AG20443 (cell line): ENCODE measurements around the gene RIMBP3C.
A peak's percentile ranks its signal among the peaks of the same experiment; 100 is the strongest.
"Not testable (repeated sequence)": the region's sequence is repeated elsewhere in the genome, so short reads cannot be mapped to it uniquely, and the experiment has no call there.

Source experiments
- DNase-seq: peaks from one replicate; pipeline ENCODE4 v3.0.0; 2012; ENCODE audit warnings: low spot score, mixed read lengths

Gene RIMBP3C

DNA sequence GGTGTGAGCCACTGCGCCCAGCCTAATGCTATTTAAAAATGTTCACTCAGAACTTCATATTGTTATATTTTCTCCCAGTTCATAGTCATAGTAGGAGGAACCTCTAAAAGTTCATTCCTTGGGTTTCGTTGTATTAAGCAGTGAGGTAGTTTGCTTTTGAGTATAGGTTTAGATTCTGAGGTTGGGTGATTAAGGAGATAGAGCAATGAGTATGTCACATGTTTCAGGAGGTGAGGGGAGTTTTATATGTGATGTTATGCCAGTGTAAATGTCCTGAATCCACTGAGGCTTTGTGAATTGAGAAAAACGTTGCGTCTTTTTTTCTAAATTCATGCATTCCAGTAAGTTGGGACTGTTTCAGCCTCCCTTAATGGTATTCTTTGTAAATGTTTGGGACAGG is 20.4 kb upstream of the RIMBP3C start:
- no peak for DNase-seq

GRCh38 chr22:21570398-21570797 is 19.1 kb upstream of the RIMBP3C start:
- DNase-seq = no peak

DNA sequence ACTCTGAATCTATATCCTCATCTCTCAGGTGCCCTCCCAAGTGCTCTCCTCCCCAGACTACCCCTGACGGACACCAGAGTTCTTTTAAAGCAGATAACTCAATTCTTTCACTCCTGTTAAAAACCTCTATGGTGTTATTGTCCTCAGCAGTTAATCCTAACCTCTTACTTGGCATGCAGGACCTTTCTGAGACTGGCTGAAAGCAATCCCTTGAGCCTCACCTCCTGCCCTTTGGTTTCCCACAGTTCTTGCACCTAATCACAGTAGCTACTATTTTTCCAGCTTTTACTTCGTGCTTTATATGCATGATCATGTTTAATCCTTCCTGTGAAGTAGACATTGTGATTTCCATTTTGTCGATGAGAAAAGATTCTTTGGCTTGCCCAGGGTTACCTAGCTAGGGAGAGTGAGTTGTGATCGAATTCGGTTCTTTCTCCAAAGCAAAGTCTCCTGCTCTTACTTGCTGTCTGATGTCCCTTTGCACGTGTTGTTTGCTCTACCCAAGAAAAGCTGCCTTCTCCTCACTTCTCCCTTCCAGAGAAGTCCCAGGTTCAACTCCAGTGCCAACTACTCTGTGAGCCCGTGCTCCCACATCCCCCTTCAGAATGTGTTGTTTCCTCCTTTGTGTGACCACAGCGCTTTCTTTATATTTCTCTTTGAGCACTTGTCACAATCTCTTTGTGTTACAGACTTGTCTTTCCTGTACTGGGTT is 18.4 kb upstream of the RIMBP3C start:
- no peak for DNase-seq

GRCh38 chr22:21569076-21569427 is 17.8 kb upstream of the RIMBP3C start:
- not testable (repeated sequence) for DNase-seq

GRCh38 chr22:21568347-21569075 is 17.2 kb upstream of the RIMBP3C start:
- peak; percentile 45 for DNase-seq

DNA sequence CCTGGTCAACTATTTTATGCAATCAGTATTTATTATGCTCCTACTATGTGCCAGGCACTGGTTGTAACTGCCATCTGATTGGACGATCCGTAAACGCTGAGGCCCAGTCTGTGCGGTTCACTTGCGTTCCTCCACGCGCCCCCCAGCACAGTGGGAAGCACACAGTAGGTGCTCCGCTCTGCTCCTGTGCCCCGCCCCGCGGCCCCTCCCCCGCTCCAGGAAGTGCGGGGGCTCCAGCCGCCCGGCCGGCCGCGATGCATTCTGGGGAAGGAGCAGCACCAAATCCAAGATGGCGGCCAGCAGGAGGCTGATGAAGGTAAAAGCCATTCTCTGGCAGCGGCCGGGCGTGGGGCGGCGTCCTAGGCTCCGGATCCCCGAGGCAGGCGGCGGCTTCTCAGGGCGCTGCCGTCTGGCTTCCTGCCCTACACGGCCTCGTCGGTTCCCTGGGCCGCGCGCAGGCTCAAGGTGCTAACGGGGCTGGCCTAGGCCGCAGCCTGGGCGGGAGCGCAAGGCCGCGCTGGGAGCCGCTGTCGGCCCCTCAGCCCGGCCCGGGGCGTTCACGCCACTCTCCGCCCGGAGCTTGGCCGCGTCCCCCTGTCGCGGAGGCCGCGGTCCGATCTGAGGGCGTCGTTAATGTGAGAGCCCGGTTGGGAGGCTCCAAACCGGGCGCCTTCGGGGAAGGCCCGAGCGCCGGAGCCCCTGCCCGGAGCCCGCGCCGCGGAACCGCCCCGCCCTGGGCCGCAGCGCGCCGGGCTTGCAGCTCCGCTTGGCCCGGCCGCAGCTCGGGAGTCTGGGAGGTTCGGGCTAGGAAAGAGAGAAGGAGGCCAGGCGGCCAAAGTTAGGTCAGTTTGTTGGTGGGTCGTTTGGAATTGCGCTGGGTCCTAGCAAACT is 16.4 kb upstream of the RIMBP3C start, which contains the start of gene UBE2L3:
Gene UBE2L3 (plus strand): TSS at position 259 of the 891 bp plus-strand sequence. CDS start 31 bp downstream, at position 290.
- DNase-seq = peak; percentile 95

DNA sequence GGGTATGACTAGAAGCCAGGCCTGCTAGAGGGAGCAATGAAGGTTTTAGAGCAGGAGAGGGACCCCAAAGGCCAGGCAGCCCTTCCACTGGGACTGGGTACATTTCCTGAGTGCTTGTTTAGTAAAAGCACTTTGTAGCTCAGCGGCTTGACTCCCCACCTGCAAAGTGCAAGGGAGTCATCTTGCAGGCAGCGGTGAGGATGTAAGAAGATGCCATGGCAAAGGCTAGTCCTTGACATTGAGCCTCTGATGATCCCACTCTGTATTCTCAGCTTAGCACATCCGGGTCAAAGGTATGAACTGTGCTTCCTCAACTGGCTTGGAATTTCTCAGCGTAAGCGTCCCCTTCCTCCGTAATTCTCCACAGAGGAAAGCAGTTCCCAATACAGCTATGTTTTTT is 13.2 kb upstream of the RIMBP3C start:
- no peak for DNase-seq

- no peak for DNase-seq
Observed at GRCh38 chr22:21563912-21564311, 12.7 kb upstream of the RIMBP3C start.

DNA sequence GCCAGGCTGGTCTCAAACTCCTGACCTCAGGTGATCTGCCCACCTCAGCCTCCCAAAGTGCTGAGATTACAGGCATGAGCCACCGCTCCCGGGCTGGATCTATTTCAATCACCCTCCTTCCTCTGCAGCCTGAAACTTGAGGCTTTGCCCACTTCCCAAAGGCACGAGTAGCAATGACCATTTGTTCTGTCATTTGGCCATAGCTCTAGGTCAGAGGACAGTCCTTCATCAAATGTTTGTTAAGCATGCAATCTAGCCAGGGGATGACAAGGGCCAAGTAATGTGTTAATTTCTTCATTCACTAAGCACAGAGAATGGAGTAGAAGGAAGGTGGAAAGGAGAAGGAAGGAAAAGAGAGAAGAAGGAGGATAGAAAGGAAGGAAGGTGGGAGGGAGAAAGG is 9.4 kb upstream of the RIMBP3C start:
- DNase-seq = not testable (repeated sequence)

DNA sequence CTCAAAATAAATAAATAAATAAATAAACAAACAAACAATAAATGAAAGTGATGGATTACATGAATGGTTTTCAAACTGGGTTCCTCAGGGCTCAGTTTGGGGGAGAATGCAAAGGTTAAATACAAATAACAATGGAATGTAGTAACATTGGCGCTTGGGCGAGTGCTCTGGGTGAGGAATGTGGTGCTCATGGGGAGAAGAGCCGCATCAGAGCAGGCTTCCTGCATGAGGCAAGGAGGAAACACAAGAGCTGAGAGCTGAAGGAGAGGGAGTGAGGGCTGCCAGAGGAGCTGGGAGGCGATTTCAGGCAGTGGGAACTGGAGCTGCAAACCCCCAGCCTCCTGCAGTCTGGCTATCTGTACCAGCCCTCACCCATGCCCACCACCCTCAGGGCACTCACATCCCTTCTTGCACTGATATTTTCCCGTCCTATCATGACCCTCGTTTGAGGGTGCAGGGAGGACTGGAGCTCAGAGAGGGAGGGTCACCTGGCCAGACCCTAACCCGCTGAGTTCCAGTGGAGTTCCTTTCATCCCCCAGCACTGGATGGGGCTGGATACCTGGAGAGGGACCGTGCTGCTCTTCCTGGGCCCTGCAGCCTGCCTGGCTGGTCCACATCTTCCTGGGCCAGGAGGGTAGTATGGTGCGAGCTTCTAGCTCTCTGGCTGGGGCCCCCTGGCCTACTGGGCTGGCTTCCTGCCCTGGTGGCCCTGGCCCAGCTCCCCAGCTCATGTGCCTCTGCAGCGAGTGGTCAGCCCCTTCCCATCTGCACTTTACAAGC is 8.3 kb upstream of the RIMBP3C start:
- not testable (repeated sequence) for DNase-seq

- DNase-seq = not testable (repeated sequence)
Observed at GRCh38 chr22:21550678-21551047, 598 bp downstream of the RIMBP3C start.

GRCh38 chr22:21550008-21550677 is 1.1 kb downstream of the RIMBP3C start:
- DNase-seq = not testable (repeated sequence)

DNA sequence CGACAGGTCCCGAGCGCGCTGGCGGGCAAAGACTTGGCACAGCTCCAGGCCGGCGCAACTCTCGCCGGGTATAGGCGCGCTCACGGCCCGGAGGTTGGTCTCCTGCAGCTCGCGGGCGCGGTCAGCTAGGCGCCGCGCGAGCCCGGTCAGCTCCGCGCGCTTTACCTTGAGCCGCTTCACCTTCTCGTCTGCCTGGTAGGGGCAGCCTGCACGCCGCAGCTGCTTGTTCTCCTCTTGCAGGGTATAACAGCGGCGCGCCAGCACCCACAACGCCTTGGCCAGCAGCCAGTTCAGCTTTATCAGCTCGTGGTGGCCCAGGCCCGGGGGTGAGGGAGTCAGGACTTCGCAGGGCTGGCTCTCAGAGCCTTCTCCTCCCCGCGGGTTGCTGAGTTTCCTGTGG is 1.7 kb downstream of the RIMBP3C start:
- DNase-seq = not testable (repeated sequence)

DNA sequence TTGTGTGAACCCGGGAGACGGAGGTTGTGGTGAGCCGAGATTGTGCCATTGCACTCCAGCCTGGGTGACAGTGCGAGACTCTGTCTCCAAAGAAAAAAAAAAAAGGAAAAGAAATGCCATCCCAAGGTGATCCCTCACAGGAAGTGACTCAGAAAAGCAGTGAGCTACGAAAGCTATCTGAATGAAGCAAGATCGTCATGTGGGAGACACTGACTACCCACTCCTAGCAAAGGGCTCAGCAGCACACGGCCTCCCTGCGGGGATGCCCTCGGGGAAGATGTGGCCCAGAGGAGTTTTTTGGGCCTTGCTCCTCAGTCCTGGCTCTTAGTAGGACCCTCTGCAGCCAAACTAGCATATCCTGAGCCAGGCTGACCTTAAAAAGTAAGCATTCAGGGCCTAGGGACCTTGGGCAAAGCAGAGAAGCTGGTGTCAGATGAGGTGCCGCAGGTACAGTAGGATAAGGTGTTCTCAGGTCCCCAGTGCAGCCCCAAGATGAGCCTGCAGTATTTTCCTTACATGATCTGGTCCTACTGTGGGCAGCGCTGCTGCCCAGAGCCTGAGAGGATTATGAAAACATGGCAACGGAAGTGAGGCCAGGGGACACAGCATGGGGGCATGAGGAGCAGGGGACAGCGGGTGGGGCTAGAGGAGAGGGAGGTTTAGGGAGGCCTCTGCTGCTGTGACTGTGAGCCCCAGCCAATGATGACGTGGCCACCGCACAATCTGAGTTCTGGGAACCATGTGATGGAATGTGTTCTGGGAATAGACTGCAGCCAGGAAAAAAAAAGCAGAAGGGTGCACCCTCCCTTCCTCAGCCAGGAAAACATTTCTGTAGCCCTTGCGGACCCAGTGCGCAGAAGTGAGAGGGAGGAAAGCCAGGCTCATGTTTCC is 6.6 kb downstream of the RIMBP3C start:
- DNase-seq = not testable (repeated sequence)

DNA sequence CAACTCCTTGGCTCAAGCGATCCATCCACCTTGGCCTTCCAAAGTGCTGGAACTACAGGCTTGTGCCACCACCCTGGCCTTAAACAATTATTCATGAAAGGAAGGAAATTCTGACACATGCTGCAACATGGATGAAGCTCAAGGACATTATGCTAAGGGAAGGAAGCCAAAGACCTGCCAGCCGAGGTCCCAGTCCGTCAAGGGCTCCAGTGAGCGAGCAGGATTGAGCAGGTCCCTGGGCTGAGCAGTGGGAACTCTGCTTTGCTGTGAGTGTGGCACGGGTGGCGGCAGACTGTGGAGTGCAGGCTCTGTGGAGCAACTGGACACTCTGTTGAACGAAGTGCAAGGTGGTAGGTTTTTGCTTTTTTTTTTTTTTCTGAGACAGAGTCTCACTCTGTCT is 11.4 kb downstream of the RIMBP3C start:
- not testable (repeated sequence) for DNase-seq

GRCh38 chr22:21532863-21533648 is 18.2 kb downstream of the RIMBP3C start:
- DNase-seq = not testable (repeated sequence)

DNA sequence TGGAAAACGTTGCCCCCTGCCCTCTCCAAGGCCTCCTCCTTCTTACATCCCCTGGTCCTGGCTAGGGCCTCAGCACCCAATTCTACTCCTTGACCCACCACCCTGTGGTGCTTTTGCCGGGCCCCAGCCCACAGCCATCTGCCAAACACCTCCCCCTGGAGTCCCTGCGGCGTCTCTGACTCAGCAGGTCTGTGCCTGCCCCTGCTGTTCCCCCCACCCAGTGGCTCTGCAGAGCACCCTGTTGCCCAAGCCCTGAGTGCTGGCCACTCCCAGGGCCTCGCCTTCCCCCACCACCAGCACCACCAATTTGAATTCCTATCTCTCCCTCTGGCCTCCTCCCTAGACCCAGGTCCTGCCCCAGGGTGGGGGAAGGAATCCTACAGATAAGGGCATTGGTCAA is 19.7 kb downstream of the RIMBP3C start:
- not testable (repeated sequence) for DNase-seq

- not testable (repeated sequence) for DNase-seq
Observed at GRCh38 chr22:21526705-21527500, 24.4 kb downstream of the RIMBP3C start.
